GM12878 (cell line): Measurements from ENCODE around the gene ADISSP. TPM values are rescaled to one million over a fixed set of nuclear protein-coding genes. Genes with fewer than 3 reads are reported as not detected.

ENCODE experiments used
- CEBPZ ChIP-seq: fragments of 150-350 bp; IDR thresholded peaks from 2 replicates; pipeline ENCODE4 v1.6.1; 2016; ENCODE audit warnings: low read depth, low read length
- CHD2 ChIP-seq: IDR thresholded peaks from 2 replicates; pipeline ENCODE4 v1.6.1; 2011; ENCODE audit warnings: low read depth, low read length, improper control_type of control experiment, borderline replicate concordance
- ESRRA ChIP-seq: IDR thresholded peaks from 2 replicates; pipeline ENCODE4 v1.6.1; 2012; ENCODE audit warnings: mild to moderate bottlenecking, low read length, improper control_type of control experiment
- ETV6 ChIP-seq, 2 experiments: fragments of 450-650 bp in 1 of 2; IDR thresholded peaks in 1 of 2; conservative IDR thresholded peaks in 1 of 2; 2 replicates each; pipeline ENCODE4 v1.6.1; 2014; ENCODE audit warnings: antibody characterized with exemption in 1 of 2, borderline replicate concordance in 1 of 2, low read depth in 1 of 2, mild to moderate bottlenecking in 1 of 2, moderate library complexity in 1 of 2
- HDAC6 ChIP-seq: fragments of 200-600 bp; sonication (generic); IDR thresholded peaks from one replicate; pipeline ENCODE4 v1.8.0; 2017; ENCODE audit warnings: antibody characterized with exemption; ENCODE audit not compliant: unreplicated experiment
- JUNB ChIP-seq: IDR thresholded peaks from 2 replicates; pipeline ENCODE4 v1.6.1; 2016; ENCODE audit warnings: antibody characterized with exemption, mild to moderate bottlenecking
- NFXL1 ChIP-seq: fragments of 450-650 bp; IDR thresholded peaks from 2 replicates; pipeline ENCODE4 v1.6.1; 2017; ENCODE audit warnings: antibody characterized with exemption, mild to moderate bottlenecking, borderline replicate concordance
- NR2F1 ChIP-seq: fragments of 450-650 bp; conservative IDR thresholded peaks from 2 replicates; pipeline ENCODE4 v1.6.1; 2017; ENCODE audit warnings: mild to moderate bottlenecking
- PML ChIP-seq: IDR thresholded peaks from 2 replicates; pipeline ENCODE4 v1.6.1; 2012; ENCODE audit warnings: low read length, inconsistent platforms
- POLR2AphosphoS2 ChIP-seq: IDR thresholded peaks from 2 replicates; pipeline ENCODE4 v1.6.1; 2011; ENCODE audit warnings: low read depth, mild to moderate bottlenecking, low read length, improper control_type of control experiment, moderate library complexity
- RAD51 ChIP-seq: fragments of 450-650 bp; IDR thresholded peaks from 2 replicates; pipeline ENCODE4 v1.6.1; 2016; ENCODE audit warnings: moderate library complexity, mild to moderate bottlenecking, inconsistent platforms
- RBBP5 ChIP-seq: fragments of 200-600 bp; sonication (generic); conservative IDR thresholded peaks from 2 replicates; pipeline ENCODE4 v1.6.1; 2016
- RFX5 ChIP-seq: IDR thresholded peaks from 2 replicates; pipeline ENCODE4 v1.6.1; 2011; ENCODE audit warnings: low read depth, low read length, improper control_type of control experiment
- SIN3A ChIP-seq: IDR thresholded peaks from 2 replicates; pipeline ENCODE4 v1.6.1; 2012; ENCODE audit warnings: low read depth, low read length, improper control_type of control experiment
- ZBTB11 ChIP-seq: fragments of 450-650 bp; formaldehyde crosslinking; IDR thresholded peaks from 2 replicates; pipeline ENCODE4 v1.5.0; 2022; ENCODE audit warnings: mild to moderate bottlenecking, missing genetic modification characterization
- ZNF384 ChIP-seq: IDR thresholded peaks from 2 replicates; pipeline ENCODE4 v1.6.1; 2012; ENCODE audit warnings: low read depth, mild to moderate bottlenecking, low read length, improper control_type of control experiment, borderline replicate concordance
- polyA plus RNA-seq, 11 experiments: library from polyadenylated mRNA; depleted of rRNA in 4 of 11; unstranded in 6 of 11; stranded (reverse) in 5 of 11; fragments of >200 nt; fragmentation: Nextera tagmentation in 4 of 11; fragmentation: Illumina TruSeq in 1 of 11; extraction: Ambion mirVana in 4 of 11; extraction: Trizol in 1 of 11; gene quantifications; 1 replicate in 1 of 11; 2 replicates in 10 of 11; pipeline versions ENCODE4 v1.2.1 to v1.2.3, GENCODE V29; 2011 to 2016; ENCODE audit warnings: inconsistent platforms in 2 of 11, missing spikeins in 2 of 11, low read depth in 1 of 11
- total RNA-seq, 4 experiments: library from RNA; depleted of rRNA in 3 of 4; stranded (reverse); fragments of >200 nt in 3 of 4; fragmentation: Illumina TruSeq in 1 of 4; extraction: Trizol in 1 of 4; gene quantifications; 2 replicates each; pipeline versions ENCODE4 v1.2.1 to v1.2.3, GENCODE V29; 2013 to 2021
- TF ChIP-seq, protein P1 (sequence below): fragments of 450-650 bp; IDR thresholded peaks from 2 replicates; pipeline ENCODE4 v1.6.1; 2016; ENCODE audit warnings: mild to moderate bottlenecking, moderate library complexity, borderline replicate concordance
- TF ChIP-seq, protein P2 (sequence below): IDR thresholded peaks from 2 replicates; pipeline ENCODE4 v1.6.1; 2011; ENCODE audit warnings: low read depth, mild to moderate bottlenecking, low read length, moderate library complexity, borderline replicate concordance; ENCODE audit errors: extremely low read depth

Gene ADISSP
- total and polyA plus RNA-seq, 10 of the 15 experiments (the other 5 are each of a cell fraction or from before 2014, with no cell fraction given): 0.80 to 96.3 (median 38.6) TPM

GRCh38 chr20:3767427-3768341 is at the start of gene ADISSP (continued):
- TF ChIP-seq, protein P1, sequence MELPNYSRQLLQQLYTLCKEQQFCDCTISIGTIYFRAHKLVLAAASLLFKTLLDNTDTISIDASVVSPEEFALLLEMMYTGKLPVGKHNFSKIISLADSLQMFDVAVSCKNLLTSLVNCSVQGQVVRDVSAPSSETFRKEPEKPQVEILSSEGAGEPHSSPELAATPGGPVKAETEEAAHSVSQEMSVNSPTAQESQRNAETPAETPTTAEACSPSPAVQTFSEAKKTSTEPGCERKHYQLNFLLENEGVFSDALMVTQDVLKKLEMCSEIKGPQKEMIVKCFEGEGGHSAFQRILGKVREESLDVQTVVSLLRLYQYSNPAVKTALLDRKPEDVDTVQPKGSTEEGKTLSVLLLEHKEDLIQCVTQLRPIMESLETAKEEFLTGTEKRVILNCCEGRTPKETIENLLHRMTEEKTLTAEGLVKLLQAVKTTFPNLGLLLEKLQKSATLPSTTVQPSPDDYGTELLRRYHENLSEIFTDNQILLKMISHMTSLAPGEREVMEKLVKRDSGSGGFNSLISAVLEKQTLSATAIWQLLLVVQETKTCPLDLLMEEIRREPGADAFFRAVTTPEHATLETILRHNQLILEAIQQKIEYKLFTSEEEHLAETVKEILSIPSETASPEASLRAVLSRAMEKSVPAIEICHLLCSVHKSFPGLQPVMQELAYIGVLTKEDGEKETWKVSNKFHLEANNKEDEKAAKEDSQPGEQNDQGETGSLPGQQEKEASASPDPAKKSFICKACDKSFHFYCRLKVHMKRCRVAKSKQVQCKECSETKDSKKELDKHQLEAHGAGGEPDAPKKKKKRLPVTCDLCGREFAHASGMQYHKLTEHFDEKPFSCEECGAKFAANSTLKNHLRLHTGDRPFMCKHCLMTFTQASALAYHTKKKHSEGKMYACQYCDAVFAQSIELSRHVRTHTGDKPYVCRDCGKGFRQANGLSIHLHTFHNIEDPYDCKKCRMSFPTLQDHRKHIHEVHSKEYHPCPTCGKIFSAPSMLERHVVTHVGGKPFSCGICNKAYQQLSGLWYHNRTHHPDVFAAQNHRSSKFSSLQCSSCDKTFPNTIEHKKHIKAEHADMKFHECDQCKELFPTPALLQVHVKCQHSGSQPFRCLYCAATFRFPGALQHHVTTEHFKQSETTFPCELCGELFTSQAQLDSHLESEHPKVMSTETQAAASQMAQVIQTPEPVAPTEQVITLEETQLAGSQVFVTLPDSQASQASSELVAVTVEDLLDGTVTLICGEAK: 0 out of 2 replicates have a peak, but pooled peaks have one; percentile 26
- peak; percentile 6; the same call in 1 of the 2 replicates for TF ChIP-seq SIN3A
- TF ChIP-seq, protein P2, sequence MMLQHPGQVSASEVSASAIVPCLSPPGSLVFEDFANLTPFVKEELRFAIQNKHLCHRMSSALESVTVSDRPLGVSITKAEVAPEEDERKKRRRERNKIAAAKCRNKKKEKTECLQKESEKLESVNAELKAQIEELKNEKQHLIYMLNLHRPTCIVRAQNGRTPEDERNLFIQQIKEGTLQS: peak; percentile 26; the same call in 1 of the 2 replicates
- no peak for TF ChIP-seq ETV6 (conservative IDR thresholded peaks at IDR 0.05 in 1 of 2, IDR thresholded peaks at IDR 0.05 in 1 of 2; ENCODE audit: borderline replicate concordance in 1 of 2, low read depth in 1 of 2)
- TF ChIP-seq POLR2AphosphoS2: no peak
- TF ChIP-seq ZNF384: no peak
- no peak for TF ChIP-seq ZBTB11 (CRISPR knock-in tag)
- TF ChIP-seq NR2F1: peak; percentile 55
- peak; percentile 86 for TF ChIP-seq RAD51
- no peak for TF ChIP-seq RBBP5
- TF ChIP-seq JUNB: no peak
- TF ChIP-seq PML: no peak
- TF ChIP-seq CEBPZ: no peak
- no peak for TF ChIP-seq HDAC6
- TF ChIP-seq ESRRA: no peak
- no peak for TF ChIP-seq NFXL1
- TF ChIP-seq CHD2: peak; percentile 99
- TF ChIP-seq RFX5: peak; percentile 70; the same call in 1 of the 2 replicates
